GM19351 (cell line): Measurements from ENCODE around the gene PNPLA3.

Experiments used
- ATAC-seq: cut with Tn5 transposase; IDR thresholded peaks from one replicate; pipeline ENCODE4 v1.9.1; 2021; ENCODE audit warnings: mild to moderate bottlenecking, moderate library complexity; ENCODE audit not compliant: unreplicated experiment

Gene PNPLA3

GRCh38 chr22:43991316-43992020, 67.9 kb downstream of the PNPLA3 start:
- ATAC-seq = no peak

GRCh38 chr22:43992331-43992821, 68.8 kb downstream of the PNPLA3 start:
- no peak for ATAC-seq

DNA sequence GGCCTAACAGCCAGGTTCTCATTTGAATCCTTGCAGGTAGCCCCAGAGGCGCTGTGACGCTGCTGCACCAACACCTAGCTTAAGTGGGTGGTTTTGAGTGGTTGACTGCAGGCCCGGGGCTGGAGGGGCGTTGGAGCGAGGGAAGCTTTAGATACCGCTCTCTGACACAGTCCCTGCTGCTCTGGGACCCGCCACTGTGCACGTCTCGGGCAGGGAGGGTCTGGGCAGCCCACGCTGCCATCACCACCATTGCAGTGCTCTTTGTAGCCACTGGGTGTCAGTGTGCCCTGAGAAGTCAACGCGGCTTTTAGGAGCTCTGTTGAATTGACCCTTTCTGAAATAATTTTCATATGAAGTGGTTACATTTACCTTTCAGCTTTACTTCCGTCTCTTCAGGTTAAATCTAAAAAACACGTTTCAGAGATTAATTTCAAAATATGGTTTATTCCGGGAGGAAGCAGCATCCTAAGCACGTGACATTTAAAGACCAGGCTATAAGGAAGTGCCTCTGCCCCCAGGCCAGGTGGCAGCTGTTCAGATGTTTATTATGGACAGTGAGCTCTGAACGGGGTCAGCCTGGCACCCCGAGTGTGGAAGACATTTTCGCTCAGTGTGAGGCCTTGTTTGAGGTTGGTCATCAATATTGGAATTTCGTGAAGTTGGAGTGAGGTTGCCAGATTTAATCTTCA, 69.6 kb downstream of the PNPLA3 start:
- no peak for ATAC-seq

- ATAC-seq = no peak
Measured at GRCh38 chr22:43994006-43994405, 70.4 kb downstream of the PNPLA3 start.

DNA sequence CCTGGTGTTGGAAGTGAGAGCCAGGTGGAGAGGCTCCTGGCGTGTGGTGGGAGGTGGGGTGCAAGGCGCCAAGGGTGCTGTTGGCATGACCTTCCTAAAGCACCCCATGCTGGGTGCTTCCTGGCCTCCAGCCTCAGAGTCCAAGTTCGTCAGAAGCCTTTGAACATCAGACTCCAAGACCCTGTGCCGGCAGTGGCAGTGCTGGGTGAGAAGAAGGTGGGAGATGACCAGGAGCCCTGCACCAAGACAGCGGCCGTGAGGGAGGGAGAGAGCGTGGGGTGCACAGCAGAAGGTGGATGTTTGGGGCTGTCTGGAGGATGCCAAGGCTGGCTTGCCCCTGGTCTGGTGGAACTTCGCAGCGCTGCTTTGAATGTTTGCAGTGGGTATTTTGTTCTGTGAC, 70.8 kb downstream of the PNPLA3 start:
- ATAC-seq = no peak

DNA sequence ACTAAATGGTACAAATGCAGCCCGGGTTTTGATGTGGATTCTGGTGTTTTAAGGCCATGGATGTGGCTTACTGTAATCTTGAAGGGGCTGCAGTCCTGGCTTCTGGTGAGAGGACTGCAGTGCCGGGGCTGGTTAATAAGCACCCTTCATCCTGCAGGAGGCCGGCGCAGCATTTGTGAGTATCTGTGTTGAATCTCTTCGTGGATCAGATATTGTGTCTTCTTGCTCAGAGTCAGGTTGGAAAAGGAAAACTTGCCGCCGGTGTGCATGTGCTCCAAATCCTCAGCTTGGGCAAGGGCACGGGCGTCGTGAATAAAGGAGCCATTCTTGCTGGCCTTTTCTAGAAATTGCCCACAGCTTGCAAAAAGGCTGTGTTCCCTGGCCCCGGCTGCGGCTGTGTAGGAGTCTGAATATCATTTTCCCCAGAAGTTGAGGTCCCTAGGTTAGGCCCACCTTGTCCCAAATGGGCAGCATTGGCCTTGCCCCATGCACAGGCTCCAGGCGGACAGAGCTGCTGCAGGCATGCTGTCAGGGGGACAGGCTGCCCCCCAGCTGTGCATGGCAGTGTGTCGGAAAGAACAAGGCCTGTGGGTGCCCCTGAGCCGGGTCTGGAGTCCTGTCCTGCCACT, 71.6 kb downstream of the PNPLA3 start:
- ATAC-seq = no peak

GRCh38 chr22:43995798-43996169, 72.2 kb downstream of the PNPLA3 start:
- ATAC-seq = no peak

DNA sequence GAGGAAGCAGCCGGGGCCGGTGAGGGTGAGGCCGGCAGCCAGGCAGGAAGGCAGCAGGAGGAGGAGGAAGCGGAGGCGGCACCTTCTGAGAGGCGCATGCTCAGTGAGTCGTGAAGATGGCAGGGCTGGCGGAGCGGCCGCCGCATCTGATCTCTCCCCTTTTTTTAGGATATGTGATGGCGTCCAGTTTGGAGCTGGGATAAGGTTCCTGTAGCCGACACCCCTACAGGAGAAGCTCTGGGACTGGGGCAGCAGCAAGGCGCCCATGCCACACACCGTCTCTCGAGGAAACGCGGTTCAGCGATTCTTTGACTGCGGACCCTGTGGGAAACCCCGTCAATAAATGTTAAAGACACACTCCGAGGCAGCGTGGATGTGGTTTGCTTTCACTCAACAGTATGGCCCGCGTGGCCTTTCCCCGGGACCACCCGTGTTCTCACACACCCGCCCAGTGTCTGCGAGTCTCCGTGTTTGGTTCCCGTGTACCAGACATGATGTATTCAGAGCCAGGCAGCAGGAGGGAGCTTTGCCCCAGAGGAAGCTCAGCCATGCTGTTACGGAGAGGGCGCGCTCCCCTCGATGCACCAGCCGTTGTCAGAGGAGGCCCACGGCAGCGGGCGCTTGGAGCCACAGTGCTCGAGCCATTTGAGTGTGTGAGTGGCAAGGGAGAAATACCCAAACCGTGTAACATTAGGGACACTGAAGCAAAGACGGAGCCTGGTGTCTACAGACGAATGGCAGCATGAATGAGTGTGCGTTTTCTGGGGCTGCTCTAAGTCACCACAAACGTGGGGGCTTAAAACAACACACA, 72.8 kb downstream of the PNPLA3 start:
- ATAC-seq = no peak

DNA sequence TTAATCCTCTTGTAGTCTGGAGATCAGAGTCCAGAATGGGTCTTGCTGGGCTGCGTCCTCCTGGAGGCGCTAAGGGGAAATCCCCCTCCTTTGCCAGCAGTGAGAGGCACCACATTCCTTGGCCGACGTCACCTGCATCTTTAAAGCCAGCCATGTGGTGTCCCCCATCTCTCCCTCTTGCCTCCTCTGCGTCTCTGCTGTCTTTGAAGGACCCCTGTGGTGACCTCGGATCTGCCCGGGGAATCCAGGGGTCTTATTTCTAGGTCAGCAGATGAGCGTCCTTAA, 73.3 kb downstream of the PNPLA3 start:
- no peak for ATAC-seq
